ENCODE data around the gene B3GNT3.
"Not testable (repeated sequence)": the region's sequence is repeated elsewhere in the genome, so short reads cannot be mapped to it uniquely, and the experiment has no call there.

B3GNT3 gene

GRCh38 chr19:17767559-17767958 is 27.4 kb upstream of the B3GNT3 start:
- no peak for DNase-seq

- no peak for DNase-seq
Measured at GRCh38 chr19:17770613-17771012, 24.3 kb upstream of the B3GNT3 start.

GRCh38 chr19:17772172-17772571 is 22.8 kb upstream of the B3GNT3 start:
- no peak for DNase-seq

- DNase-seq, result peak; percentile 48
Measured at GRCh38 chr19:17775245-17775927, 19.6 kb upstream of the B3GNT3 start.

- no peak for DNase-seq
Measured at GRCh38 chr19:17775991-17776803, 18.7 kb upstream of the B3GNT3 start.

- DNase-seq, result not testable (repeated sequence)
Measured at GRCh38 chr19:17777840-17778239, 17.1 kb upstream of the B3GNT3 start.

- peak; percentile 58 for DNase-seq
Measured at GRCh38 chr19:17778251-17778967, 16.5 kb upstream of the B3GNT3 start.

GRCh38 chr19:17778968-17779929 is 15.7 kb upstream of the B3GNT3 start:
- DNase-seq, result no peak

- no peak for DNase-seq
Measured at GRCh38 chr19:17780781-17781180, 14.2 kb upstream of the B3GNT3 start.

GRCh38 chr19:17783721-17784120 is 11.2 kb upstream of the B3GNT3 start:
- not testable (repeated sequence) for DNase-seq

GRCh38 chr19:17784201-17785008 is 10.5 kb upstream of the B3GNT3 start:
- DNase-seq, result peak; percentile 77

- no peak for DNase-seq
Measured at GRCh38 chr19:17787274-17787913, 7.5 kb upstream of the B3GNT3 start.

- no peak for DNase-seq
Measured at GRCh38 chr19:17788632-17789031, 6.3 kb upstream of the B3GNT3 start.

- DNase-seq, result peak; percentile 21
Measured at GRCh38 chr19:17790059-17790780, 4.7 kb upstream of the B3GNT3 start.

GRCh38 chr19:17794412-17794730 is 567 bp upstream of the B3GNT3 start:
- DNase-seq, result no peak

- no peak for DNase-seq
Measured at GRCh38 chr19:17795495-17795856, 538 bp downstream of the B3GNT3 start.

- DNase-seq, result no peak
Measured at GRCh38 chr19:17796013-17796837, 1.3 kb downstream of the B3GNT3 start.

GRCh38 chr19:17796838-17797423 is 2.0 kb downstream of the B3GNT3 start:
- DNase-seq, result no peak

Data from CD4-positive, alpha-beta T cell treated with Interleukin-10 for 1 hour (primary cell).